COLO668 (cell line): ENCODE data around the gene NLRX1.
"Not testable (repeated sequence)": the region's sequence is repeated elsewhere in the genome, so short reads cannot be mapped to it uniquely, and the experiment has no call there.

Experiments
- DNase-seq: peaks from one replicate; lab custom pipeline; 2025; ENCODE audit not compliant: unreplicated experiment; lab: John Stamatoyannopoulos, UW

The NLRX1 gene

DNA sequence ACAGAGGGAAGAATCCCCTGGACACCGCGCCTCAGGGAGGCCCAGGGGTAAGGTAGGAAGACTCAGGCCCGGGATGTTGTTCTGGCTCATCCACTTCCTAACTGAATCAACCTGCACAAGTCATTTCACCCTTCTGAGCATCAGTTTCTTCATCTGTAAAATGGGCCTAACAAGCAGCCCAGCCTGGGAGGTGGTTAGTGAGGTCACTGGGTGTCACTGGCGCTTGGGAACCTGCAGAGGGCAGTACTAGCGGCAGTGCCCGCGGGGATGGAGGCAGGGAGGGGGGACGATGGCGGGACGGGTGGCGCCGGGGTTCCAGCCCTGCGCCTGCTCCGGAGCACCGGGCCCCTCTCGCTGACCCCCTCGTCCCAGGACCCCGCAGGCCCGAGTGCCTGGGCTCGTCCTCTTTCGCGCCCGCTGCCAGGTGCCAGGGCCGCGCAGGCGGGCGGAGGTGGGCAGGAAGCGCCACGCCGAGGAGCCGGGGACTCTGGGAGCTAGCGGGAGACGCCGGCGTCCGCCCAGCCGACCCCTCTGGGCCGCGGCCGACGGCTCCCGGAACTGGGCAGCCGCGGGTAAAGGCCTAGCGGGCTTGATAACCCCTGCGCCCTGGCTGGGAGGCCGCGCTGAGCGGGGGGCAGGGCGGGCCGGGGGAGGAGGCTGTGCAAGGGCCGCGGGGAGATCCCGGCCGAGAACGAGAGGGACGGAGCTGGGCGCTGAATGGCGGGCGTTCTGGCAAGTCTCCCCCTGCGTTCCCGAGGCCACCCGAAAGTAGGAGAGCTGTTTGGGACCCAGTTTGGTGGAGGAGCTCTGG is at the start of gene NLRX1:
NLRX1 (plus strand) TSS at position 255 of the 811 bp plus-strand sequence. CDS start 2,679 bp downstream, outside the sequence.
- DNase-seq: peak; percentile 81

DNA sequence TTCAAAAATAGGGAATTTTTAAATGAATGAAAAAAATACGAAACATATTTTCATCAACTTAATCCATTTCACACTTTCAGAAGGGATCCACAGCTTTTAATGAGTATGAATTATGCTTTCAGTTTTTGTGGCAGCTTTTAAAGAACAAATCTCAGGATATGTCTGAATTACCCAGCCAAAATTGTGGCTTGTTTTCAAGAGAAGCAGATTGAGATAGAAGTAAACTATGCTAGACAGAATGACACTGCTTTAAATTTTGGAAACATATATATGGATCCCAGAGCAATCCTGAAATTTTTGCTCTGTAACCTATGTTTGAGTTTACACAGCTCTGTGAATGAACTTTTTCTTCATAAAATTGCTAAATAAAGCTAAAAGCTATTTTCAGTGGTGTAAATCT is 49.6 kb upstream of the NLRX1 start:
- no peak for DNase-seq

GRCh38 chr11:119120639-119121007 is 47.9 kb upstream of the NLRX1 start:
- DNase-seq: peak; percentile 13

DNA sequence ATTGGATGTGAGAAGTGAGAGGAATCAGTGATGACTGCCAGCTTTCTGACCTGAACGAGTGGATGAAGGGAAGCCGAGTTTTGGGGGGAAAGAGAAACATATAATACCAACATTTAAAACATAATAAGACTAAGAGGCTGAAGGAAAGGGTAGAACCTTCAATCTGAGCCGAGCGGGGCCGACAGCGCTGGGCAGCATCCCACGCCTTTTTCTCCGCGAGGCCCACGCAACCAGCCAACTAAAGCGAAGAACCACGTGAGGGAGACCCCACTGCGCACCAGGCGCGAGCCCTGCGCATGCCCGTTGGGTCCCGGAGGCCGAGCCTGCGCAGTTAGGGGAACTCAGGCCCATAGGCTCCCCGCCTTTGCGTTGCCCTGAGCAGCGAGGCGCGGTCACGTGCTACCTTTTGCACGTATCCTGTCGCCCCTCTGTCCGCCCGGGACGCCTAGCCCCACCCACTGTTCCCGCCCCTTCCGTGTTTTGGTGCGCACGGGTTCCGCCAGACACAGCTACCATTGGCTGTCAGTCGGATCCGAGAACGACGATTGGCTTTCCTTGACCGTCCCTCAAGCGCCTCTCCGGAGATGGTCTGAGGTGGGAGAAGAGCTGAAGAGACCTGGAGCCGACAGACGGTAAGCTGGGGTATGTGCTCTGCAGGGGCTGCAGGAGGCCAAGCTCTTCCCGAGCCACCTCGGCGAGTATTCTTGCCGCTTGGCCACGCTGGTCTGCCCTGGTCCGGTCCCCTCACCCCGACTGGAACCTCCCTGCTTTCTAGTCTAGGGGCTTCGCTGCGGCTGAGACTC is 47.3 kb upstream of the NLRX1 start, which contains the start of gene HINFP:
HINFP (plus strand) TSS at position 573 of the 803 bp plus-strand sequence. CDS start 5,365 bp downstream, outside the sequence.
- DNase-seq: peak; percentile 99

- DNase-seq: no peak
Measured at GRCh38 chr11:119121811-119122124, 46.8 kb upstream of the NLRX1 start.

- DNase-seq: no peak
Measured at GRCh38 chr11:119125821-119126220, 42.7 kb upstream of the NLRX1 start.

GRCh38 chr11:119126675-119127268 is 41.8 kb upstream of the NLRX1 start:
- no peak for DNase-seq

DNA sequence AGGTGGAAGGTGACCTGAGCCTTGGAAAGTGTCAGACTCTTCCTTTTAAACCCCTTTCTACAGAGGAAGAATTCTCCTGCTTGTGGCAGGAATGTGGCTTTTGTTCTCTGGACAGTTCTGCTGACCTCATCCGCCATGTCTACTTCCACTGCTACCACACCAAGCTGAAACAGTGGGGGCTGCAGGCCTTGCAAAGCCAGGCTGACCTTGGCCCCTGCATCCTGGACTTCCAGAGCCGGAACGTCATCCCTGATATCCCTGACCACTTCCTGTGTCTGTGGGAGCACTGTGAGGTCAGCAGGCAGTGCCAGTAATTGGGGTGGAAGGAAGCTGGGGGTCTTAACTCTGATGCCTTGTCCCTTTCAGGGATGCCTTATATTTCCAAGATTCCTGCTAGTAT is 37.9 kb upstream of the NLRX1 start:
- DNase-seq: no peak

- DNase-seq: no peak
Measured at GRCh38 chr11:119134389-119134978, 34.0 kb upstream of the NLRX1 start.

DNA sequence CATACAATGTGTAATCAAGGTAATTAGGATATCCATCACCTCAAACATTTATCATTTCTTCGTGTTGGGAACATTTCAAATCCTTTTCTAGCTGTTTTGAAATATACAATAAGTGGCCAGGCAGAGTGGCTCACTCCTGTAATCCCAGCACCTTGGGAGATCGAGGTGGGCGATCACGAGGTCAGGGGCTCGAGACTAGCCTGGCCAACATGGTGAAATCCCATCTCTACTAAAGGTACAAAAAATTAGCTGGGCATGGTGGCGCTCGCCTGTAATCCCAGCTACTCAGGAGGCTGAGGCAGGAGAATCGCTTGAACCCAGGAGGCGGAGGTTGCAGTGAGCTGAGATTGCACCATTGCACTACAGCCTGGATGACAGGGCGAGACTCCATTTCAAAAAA is 29.2 kb upstream of the NLRX1 start:
- not testable (repeated sequence) for DNase-seq

DNA sequence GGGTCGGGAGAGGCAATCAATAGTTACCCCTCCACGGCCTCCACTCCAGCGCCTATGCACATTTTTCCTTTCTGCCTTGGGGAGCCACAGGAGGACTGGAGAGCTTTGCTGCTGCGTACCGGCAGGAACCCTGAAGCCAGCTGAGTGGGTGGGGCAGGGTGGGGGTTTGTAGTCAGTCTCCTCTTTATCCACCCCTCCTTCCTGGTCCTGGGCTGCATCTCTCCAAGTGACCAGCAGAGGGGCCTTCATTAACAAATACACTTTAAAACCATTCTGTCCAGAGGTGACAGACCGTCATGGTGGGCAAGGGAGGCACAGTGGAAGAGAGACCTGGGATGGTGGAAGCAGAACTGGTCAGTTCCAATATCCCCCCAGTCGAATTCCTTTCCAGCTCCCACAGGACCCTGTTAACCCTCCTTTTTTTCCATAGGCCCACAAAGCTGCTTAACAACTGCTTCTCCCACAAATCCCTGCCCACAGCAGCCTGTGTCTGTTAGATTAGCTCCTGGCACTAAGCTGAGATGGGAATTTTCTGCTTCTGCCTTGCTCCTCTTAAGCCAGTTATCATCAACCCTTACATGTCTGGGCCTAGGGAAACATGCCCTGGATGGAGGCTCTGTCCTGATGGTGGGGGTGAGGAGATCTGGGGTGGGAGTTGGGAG is 23.6 kb upstream of the NLRX1 start:
- peak; percentile 62 for DNase-seq

DNA sequence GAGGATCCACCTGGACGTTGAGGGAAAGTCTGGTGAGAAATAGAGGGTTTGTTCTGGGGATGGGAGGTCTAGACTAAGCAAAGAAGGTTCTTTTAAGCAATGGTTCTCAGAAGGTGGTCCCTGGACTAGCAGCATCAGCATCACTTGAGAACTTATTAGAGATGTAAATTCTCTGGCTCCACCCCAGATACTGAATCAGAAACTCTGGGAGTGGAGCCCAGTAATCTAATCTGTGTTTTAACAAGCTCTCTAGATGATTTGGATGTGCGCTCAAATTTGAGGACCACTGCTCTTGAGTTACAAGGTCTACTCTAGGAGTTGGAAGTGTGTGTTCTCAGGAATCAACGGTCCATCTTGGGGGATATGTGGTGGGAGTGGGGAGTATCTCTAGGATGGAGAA is 23.0 kb upstream of the NLRX1 start:
- no peak for DNase-seq

DNA sequence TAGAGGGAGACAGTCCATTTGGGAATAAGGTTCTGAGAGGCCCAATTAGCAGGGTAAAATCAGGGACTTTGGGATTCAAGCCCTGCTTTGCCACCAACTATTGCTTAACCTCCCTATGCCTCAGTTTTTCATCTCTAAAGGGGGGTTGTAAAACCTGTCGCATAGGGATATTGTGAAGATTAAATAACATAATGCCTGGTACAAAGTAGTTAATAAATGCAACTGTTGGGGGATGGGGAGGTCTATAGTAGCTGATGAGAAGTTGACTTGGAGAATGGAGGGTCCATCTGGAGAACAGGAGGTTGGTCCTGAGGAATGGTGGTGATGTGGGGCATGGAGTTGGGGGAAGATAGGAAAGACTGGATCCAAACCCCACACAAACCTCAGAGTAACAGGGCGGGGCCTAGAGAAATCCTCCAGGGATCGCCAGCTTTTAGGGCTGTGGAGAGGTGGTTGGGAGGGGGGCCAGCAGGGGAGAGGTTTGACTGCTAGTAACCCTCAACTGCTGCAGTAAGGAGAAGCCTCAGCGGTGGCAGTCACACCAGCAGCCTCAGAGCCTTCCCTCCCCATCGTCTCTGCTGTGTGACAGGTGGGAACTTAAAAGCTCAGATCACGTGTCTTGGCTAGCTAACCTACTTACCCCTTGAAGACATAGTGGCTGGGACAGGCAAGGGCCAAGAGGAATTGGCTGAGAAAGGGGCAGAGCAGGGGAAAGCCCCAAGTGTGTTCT is 20.8 kb upstream of the NLRX1 start:
- no peak for DNase-seq

GRCh38 chr11:119148720-119149017 is 19.9 kb upstream of the NLRX1 start:
- DNase-seq: no peak

GRCh38 chr11:119149018-119149785 is 19.3 kb upstream of the NLRX1 start, which contains the start of gene ABCG4:
Gene ABCG4, plus strand, starts transcription at chr11:119149052. Its CDS starts 914 bp downstream, at chr11:119149966.
- peak; percentile 21 for DNase-seq

DNA sequence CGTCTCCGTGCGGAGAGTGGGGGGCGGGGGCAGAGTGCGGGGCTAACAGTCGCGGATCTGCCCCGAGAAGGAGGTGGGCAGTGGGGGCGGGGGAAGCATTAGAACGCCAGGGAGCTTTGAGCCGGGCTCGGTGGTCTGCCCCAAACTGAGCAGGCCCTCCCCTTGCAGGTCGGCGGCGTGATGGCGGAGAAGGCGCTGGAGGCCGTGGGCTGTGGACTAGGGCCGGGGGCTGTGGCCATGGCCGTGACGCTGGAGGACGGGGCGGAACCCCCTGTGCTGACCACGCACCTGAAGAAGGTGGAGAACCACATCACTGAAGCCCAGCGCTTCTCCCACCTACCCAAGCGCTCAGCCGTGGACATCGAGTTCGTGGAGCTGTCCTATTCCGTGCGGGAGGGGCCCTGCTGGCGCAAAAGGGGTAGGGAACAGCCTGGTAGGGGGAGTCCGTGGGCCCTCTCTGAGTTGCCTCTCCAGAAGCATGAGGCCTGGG is 18.7 kb upstream of the NLRX1 start:
- DNase-seq: no peak

- no peak for DNase-seq
Measured at GRCh38 chr11:119152043-119152442, 16.5 kb upstream of the NLRX1 start.

- no peak for DNase-seq
Measured at GRCh38 chr11:119152604-119153003, 15.9 kb upstream of the NLRX1 start.

DNA sequence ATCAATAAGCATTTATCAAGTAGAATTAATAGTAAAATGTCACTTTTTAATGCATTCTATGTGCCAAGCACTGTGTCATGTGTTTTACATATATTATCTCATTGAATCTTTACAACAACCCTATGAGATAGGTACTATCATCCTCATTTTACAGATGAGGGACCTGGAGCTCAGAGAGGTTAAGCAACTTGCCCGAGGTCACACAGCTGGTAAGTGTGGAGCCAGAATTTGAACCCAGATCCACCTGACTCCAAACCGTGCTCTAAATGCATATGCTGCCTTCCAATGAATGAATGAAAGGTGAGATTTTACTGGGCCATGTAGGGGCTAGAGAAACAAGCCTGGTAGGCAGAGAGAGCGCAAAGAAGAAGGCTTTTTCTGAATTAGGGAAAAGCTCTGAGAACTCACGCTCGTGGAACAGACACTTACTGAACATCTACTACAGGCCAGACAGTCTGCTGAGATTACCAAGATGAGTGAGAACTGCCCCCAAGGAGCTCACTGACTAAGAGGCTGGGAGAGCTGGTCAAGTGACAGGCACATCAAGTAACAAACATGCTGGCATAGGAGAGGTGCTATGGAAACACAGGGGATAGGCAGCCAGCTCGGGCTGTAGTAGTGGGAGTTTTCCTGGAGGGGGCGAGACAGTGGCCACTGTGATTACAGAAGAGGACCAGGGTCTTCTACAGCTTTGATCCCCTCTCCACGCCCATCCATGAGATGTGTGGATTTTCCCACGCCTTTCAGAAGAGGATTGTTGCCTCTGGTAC is 15.3 kb upstream of the NLRX1 start:
- no peak for DNase-seq
